ENCODE measurements around the gene PHIP. TPM values are rescaled to one million over a fixed set of nuclear protein-coding genes. Genes with fewer than 3 reads are reported as not detected.
A peak's percentile ranks its signal among the peaks of the same experiment; 100 is the strongest.

Gene PHIP
- total RNA-seq, 1 donor from 2014 or later, result 74.5 TPM

DNA sequence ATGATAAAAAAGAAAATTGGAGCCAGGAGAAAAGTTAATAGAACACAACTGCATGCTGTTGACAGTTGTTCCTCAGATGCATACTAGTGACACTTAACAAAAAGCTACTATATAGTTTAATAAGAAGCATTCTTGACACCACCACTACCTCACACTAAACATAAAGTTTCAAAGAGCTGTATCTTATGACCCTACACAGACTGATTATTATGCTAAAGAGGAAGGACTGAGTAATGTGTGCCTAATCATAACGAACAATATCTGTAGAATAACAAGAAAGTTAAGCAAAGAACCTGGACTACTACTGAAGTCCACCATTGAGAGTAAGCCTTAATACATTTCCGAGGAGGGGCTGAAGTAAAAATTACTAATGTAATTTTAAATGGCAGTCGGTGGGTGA is 110.9 kb downstream of the PHIP start:
- no peak for DNase-seq (ENCODE audit: low spot score, unreplicated experiment)
- H3K4me3 Mint-ChIP-seq (ENCODE audit: low read depth), result no peak overlapping the region
- H3K27ac Mint-ChIP-seq, result no peak overlapping the region
- TF ChIP-seq, protein P1, sequence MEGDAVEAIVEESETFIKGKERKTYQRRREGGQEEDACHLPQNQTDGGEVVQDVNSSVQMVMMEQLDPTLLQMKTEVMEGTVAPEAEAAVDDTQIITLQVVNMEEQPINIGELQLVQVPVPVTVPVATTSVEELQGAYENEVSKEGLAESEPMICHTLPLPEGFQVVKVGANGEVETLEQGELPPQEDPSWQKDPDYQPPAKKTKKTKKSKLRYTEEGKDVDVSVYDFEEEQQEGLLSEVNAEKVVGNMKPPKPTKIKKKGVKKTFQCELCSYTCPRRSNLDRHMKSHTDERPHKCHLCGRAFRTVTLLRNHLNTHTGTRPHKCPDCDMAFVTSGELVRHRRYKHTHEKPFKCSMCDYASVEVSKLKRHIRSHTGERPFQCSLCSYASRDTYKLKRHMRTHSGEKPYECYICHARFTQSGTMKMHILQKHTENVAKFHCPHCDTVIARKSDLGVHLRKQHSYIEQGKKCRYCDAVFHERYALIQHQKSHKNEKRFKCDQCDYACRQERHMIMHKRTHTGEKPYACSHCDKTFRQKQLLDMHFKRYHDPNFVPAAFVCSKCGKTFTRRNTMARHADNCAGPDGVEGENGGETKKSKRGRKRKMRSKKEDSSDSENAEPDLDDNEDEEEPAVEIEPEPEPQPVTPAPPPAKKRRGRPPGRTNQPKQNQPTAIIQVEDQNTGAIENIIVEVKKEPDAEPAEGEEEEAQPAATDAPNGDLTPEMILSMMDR (IDR thresholded peaks at IDR 0.05; ENCODE audit: unreplicated experiment), result no peak
- H3K9me3 Mint-ChIP-seq (ENCODE audit: low read depth), result peaks cover 4% of the 10 kb centered on the region
- H3K36me3 Mint-ChIP-seq (ENCODE audit: insufficient read depth), result peaks cover 37% of the 10 kb centered on the region
- H3K27me3 Mint-ChIP-seq, result no peaks in the 10 kb centered on the region
- H3K4me1 Mint-ChIP-seq (ENCODE audit: low read depth), result no peaks in the 10 kb centered on the region

DNA sequence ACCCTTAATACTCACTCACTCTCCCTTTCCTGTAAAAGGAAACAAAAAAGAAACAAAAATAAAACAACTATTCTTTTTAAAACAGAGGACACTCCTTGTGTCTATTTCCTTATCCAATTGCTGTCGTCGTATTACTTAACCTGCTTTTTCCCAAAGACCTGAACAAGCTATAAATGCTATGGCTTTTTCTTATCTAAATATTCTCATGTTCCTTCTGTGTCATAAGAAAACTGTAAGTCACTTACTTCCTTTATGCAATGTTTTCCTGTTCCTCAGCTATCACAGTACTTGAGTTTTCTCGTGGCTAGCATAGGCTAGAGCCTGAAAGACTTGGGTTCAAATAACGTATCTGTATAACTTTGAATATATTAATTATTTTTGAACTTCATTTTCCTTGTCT is 111.5 kb downstream of the PHIP start:
- no peak overlapping the region for H3K4me3 Mint-ChIP-seq (ENCODE audit: low read depth)
- H3K27me3 Mint-ChIP-seq, result no peaks in the 10 kb centered on the region
- H3K4me1 Mint-ChIP-seq (ENCODE audit: low read depth), result no peaks in the 10 kb centered on the region
- H3K9me3 Mint-ChIP-seq (ENCODE audit: low read depth), result peaks cover 4% of the 10 kb centered on the region
- H3K27ac Mint-ChIP-seq, result peak overlapping the region; percentile 4
- no peak for DNase-seq (ENCODE audit: low spot score, unreplicated experiment)
- H3K36me3 Mint-ChIP-seq (ENCODE audit: insufficient read depth), result peaks cover 39% of the 10 kb centered on the region
- TF ChIP-seq, protein P1 (IDR thresholded peaks at IDR 0.05; ENCODE audit: unreplicated experiment), result no peak

DNA sequence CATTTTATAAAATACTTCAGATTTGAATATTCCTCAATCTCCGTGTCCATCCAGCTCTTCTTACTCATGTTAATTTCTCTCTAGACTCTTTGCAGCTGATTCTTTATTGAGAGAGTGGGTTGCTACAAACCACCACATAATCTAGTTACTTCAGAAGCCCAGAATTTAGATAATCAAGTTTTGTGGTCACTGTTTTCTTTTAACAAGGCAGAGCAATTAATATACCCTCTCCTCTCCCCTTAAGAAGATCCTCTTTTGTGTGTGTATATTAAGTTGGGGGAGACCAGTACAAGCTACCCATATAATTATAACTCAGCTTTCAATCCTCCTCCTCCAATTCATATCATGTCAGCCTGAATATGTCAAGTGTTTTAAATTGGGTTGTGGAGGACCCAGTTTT is 115.6 kb downstream of the PHIP start:
- no peak for DNase-seq (ENCODE audit: low spot score, unreplicated experiment)
- TF ChIP-seq, protein P1 (IDR thresholded peaks at IDR 0.05; ENCODE audit: unreplicated experiment), result no peak
- Mint-ChIP-seq H3K36me3 (ENCODE audit: insufficient read depth) (peaks cover 40% of the 10 kb centered on the region), H3K9me3 (ENCODE audit: low read depth) (no peaks in the 10 kb centered on the region), H3K4me1 (ENCODE audit: low read depth) (no peaks in the 10 kb centered on the region), H3K4me3 (ENCODE audit: low read depth) (no peak overlapping the region), H3K27me3 (no peaks in the 10 kb centered on the region), H3K27ac (no peak overlapping the region)

DNA sequence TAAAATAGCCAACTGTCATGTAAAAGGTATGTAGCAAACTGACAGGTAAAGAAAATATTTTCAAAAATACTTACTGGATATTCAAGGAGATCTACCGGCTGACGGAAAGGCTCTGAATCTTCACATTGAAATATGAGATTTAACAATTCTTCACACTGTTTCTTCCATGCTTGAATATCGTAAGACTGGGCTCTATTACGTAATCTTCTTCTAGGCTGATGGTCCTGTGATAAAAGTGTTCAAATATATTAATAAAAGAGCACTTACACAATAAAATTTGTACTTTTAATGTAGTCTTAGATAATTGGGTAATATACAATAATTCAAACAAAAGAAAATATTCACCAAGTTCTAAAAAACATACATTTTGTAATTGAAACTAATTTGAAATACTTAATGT is 123.3 kb downstream of the PHIP start:
- no peaks in the 10 kb centered on the region for H3K4me1 Mint-ChIP-seq (ENCODE audit: low read depth)
- no peaks in the 10 kb centered on the region for H3K27me3 Mint-ChIP-seq
- peaks cover 66% of the 10 kb centered on the region for H3K36me3 Mint-ChIP-seq (ENCODE audit: insufficient read depth)
- H3K9me3 Mint-ChIP-seq (ENCODE audit: low read depth), result peaks cover 25% of the 10 kb centered on the region
- no peak overlapping the region for H3K4me3 Mint-ChIP-seq (ENCODE audit: low read depth)
- no peak for DNase-seq (ENCODE audit: low spot score, unreplicated experiment)
- no peak overlapping the region for H3K27ac Mint-ChIP-seq
- TF ChIP-seq, protein P1 (IDR thresholded peaks at IDR 0.05; ENCODE audit: unreplicated experiment), result no peak

DNA sequence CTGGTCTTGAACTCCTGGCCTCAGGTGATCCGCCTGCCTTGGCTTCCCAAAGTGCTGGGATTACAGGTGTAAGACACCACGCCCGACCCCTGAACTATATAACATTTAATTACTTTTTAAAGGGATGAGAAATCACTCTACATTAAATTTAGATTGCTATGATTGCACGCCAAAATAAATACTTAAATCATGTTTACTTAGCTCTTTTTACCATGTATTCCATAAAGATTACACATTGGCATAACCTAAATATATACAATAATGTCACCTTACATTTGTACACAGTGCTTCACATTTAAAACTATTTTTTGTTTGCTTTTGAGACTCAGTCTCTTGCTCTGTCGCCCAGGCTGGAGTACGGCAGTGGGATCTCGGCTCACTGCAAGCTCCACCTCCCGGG is 124.3 kb downstream of the PHIP start:
- TF ChIP-seq, protein P1 (IDR thresholded peaks at IDR 0.05; ENCODE audit: unreplicated experiment), result no peak
- no peak for DNase-seq (ENCODE audit: low spot score, unreplicated experiment)

More for the DNA sequence above, 124.3 kb downstream of the PHIP start:
- Mint-ChIP-seq H3K27ac (no peak overlapping the region), H3K4me3 (ENCODE audit: low read depth) (no peak overlapping the region), H3K4me1 (ENCODE audit: low read depth) (no peaks in the 10 kb centered on the region), H3K9me3 (ENCODE audit: low read depth) (peaks cover 33% of the 10 kb centered on the region), H3K27me3 (no peaks in the 10 kb centered on the region), H3K36me3 (ENCODE audit: insufficient read depth) (peaks cover 72% of the 10 kb centered on the region)

Measured in progenitor cell of endocrine pancreas (in vitro differentiated cells).